Right ventricle myocardium inferior (tissue), 1 donor: Measurements from ENCODE around the gene MYMX. TPM values are rescaled to one million over a fixed set of nuclear protein-coding genes. Genes with fewer than 3 reads are reported as not detected.

ENCODE experiments used
- ATAC-seq: fragments of 200-7000 bp; cut with Tn5 transposase; one replicate; pipeline ENCODE4 v1.9.1; 2020; ENCODE audit warnings: mild to moderate bottlenecking, moderate library complexity
- DNase-seq: peaks from one replicate; pipeline ENCODE4 v3.0.0; 2021; ENCODE audit errors: missing footprints
- intact Hi-C: fragments of 100-400 bp; cut with DNase I; formaldehyde crosslinking; loops from one replicate; pipeline ENCODE4 v1.11.0; 2022
- total RNA-seq: library from RNA; stranded (reverse); fragmentation: NEBNext Ultra II Directional; extraction: Animal tissue kit (Norgen Biotek cat#: 25700); gene quantifications from one replicate; pipeline ENCODE4 v1.2.1, GENCODE V29; 2021
- donor health status: DM: no; HTN: yes; CAD: no; lungs with severe emphysema.

MYMX gene
- total RNA-seq, 1 donor from 2014 or later: not detected

DNA sequence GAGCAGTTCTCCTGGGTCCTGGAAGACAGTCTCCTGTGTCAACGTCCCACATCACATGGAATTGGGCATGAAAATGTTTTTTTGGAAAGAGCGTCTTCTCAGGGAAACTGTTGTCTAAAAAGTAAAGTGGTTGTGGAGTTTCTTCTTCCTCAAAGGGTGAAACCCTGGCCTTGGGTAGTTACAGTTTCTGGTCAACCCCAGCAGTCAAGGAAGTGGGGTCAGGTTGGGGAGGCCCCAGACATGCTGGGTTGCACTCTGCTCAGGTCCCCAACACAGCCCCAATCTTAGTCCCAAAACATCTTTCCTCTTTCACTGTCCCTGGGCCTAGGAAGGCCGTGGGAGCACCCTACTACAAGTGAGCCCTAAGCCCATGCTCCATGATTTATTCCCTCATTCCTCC is 49.6 kb downstream of the MYMX start:
- no peak for ATAC-seq
- no peak for DNase-seq
- intact Hi-C loops: loop anchor here (10.0 kb wide), 1 partner anchor 188 kb away; no protein-coding TSS in a partner anchor

- no peak for DNase-seq
- intact Hi-C loops: loop anchor here (10.0 kb wide), 1 partner anchor 188 kb away; no protein-coding TSS in a partner anchor
- ATAC-seq: no peak
Observed at GRCh38 chr6:44267252-44267651, 50.5 kb downstream of the MYMX start.

Other genes with a start within 250 kb of the MYMX start
- 41.7 TPM for gene MRPL14, start 89.5 kb upstream of the MYMX start, total RNA-seq
- gene TMEM63B, start 89.4 kb upstream of the MYMX start, total RNA-seq: 44.5 TPM
- 0.27 TPM for gene CAPN11, start 58.1 kb upstream of the MYMX start, total RNA-seq
- 170 TPM for gene SLC29A1, start 6.7 kb downstream of the MYMX start, total RNA-seq
- gene HSP90AB1, start 30.2 kb downstream of the MYMX start, total RNA-seq: 867 TPM
- 21.3 TPM for gene SLC35B2, start 40.6 kb downstream of the MYMX start, total RNA-seq
- gene NFKBIE, start 48.6 kb downstream of the MYMX start, total RNA-seq: 2.4 TPM
- not detected for gene TMEM151B, start 53.5 kb downstream of the MYMX start, total RNA-seq
- gene AARS2, start 96.4 kb downstream of the MYMX start, total RNA-seq: 10.6 TPM
- gene SPATS1, start 125.7 kb downstream of the MYMX start, total RNA-seq: not detected
- 18.6 TPM for gene CDC5L, start 170.8 kb downstream of the MYMX start, total RNA-seq